HG02642 (cell line): ENCODE data around the gene KCND2.

Experiments used
- ATAC-seq: cut with Tn5 transposase; IDR thresholded peaks from one replicate; pipeline ENCODE4 v1.9.1; 2021; ENCODE audit warnings: mild to moderate bottlenecking; ENCODE audit not compliant: unreplicated experiment, poor library complexity

Gene KCND2

GRCh38 chr7:120402801-120403200 is 129.8 kb downstream of the KCND2 start:
- ATAC-seq, result no peak

- ATAC-seq, result peak; percentile 65
Measured at GRCh38 chr7:120404042-120404441, 131.1 kb downstream of the KCND2 start.

- no peak for ATAC-seq
Measured at GRCh38 chr7:120405652-120406051, 132.7 kb downstream of the KCND2 start.

- ATAC-seq, result no peak
Measured at GRCh38 chr7:120407010-120407409, 134.0 kb downstream of the KCND2 start.

- peak; percentile 86 for ATAC-seq
Measured at GRCh38 chr7:120412139-120413050, 139.4 kb downstream of the KCND2 start.

GRCh38 chr7:120413164-120413563 is 140.2 kb downstream of the KCND2 start:
- no peak for ATAC-seq

GRCh38 chr7:120417244-120417979 is 144.4 kb downstream of the KCND2 start:
- no peak for ATAC-seq

GRCh38 chr7:120421151-120421651 is 148.2 kb downstream of the KCND2 start:
- ATAC-seq, result peak; percentile 97

- ATAC-seq, result peak; percentile 59
Measured at GRCh38 chr7:120431016-120431415, 158.0 kb downstream of the KCND2 start.

- ATAC-seq, result peak; percentile 45
Measured at GRCh38 chr7:120436487-120437060, 163.6 kb downstream of the KCND2 start.

- ATAC-seq, result peak; percentile 88
Measured at GRCh38 chr7:120441850-120442249, 168.9 kb downstream of the KCND2 start.

- peak; percentile 49 for ATAC-seq
Measured at GRCh38 chr7:120442838-120443237, 169.9 kb downstream of the KCND2 start.

GRCh38 chr7:120444650-120445049 is 171.7 kb downstream of the KCND2 start:
- ATAC-seq, result no peak

- ATAC-seq, result no peak
Measured at GRCh38 chr7:120445276-120445675, 172.3 kb downstream of the KCND2 start.

GRCh38 chr7:120452665-120453064 is 179.7 kb downstream of the KCND2 start:
- no peak for ATAC-seq

- ATAC-seq, result no peak
Measured at GRCh38 chr7:120456699-120457098, 183.7 kb downstream of the KCND2 start.

- ATAC-seq, result no peak
Measured at GRCh38 chr7:120460949-120461348, 188.0 kb downstream of the KCND2 start.

- no peak for ATAC-seq
Measured at GRCh38 chr7:120462991-120463390, 190.0 kb downstream of the KCND2 start.

GRCh38 chr7:120464104-120464503 is 191.1 kb downstream of the KCND2 start:
- no peak for ATAC-seq

GRCh38 chr7:120467676-120468075 is 194.7 kb downstream of the KCND2 start:
- no peak for ATAC-seq

GRCh38 chr7:120468611-120469010 is 195.6 kb downstream of the KCND2 start:
- no peak for ATAC-seq
